ENCODE measurements around the gene CECR2.

The CECR2 gene

GRCh38 chr22:17489101-17489500 lies 119.8 kb downstream of the CECR2 start:
- Histone ChIP-seq H3K27me3 (ENCODE audit: control insufficient read depth in 2 of 2, insufficient read depth in 2 of 2, low read length in 2 of 2) (no peaks in the 10 kb centered on the region), H3K9me3 (ENCODE audit: control insufficient read depth in 2 of 2, low read length in 2 of 2) (no peaks in the 10 kb centered on the region), H3K36me3 (ENCODE audit: control insufficient read depth in 2 of 2, insufficient read depth in 2 of 2, low read length in 2 of 2) (no peaks in the 10 kb centered on the region), H3K27ac (ENCODE audit: low read depth in 2 of 2, low read length in 2 of 2) (no peak overlapping the region), H3K4me3 (ENCODE audit: low read length in 2 of 2) (no peak overlapping the region), H3K4me1 (ENCODE audit: control insufficient read depth in 2 of 2, insufficient read depth in 2 of 2, low read length in 2 of 2) (no peaks in the 10 kb centered on the region), H3K9ac (ENCODE audit: low read depth in 1 of 2, low read length in 2 of 2) (no peak overlapping the region)

GRCh38 chr22:17491090-17491640 lies 121.9 kb downstream of the CECR2 start:
- Histone ChIP-seq H3K9ac (ENCODE audit: low read depth in 1 of 2, low read length in 2 of 2) (no peak overlapping the region), H3K9me3 (ENCODE audit: control insufficient read depth in 2 of 2, low read length in 2 of 2) (no peaks in the 10 kb centered on the region), H3K27ac (ENCODE audit: low read depth in 2 of 2, low read length in 2 of 2) (no peak overlapping the region), H3K36me3 (ENCODE audit: control insufficient read depth in 2 of 2, insufficient read depth in 2 of 2, low read length in 2 of 2) (no peaks in the 10 kb centered on the region), H3K27me3 (ENCODE audit: control insufficient read depth in 2 of 2, insufficient read depth in 2 of 2, low read length in 2 of 2) (no peaks in the 10 kb centered on the region), H3K4me3 (ENCODE audit: low read length in 2 of 2) (no peak overlapping the region), H3K4me1 (ENCODE audit: control insufficient read depth in 2 of 2, insufficient read depth in 2 of 2, low read length in 2 of 2) (no peaks in the 10 kb centered on the region)

- Histone ChIP-seq H3K4me1 (ENCODE audit: control insufficient read depth in 2 of 2, insufficient read depth in 2 of 2, low read length in 2 of 2) (no peaks in the 10 kb centered on the region), H3K36me3 (ENCODE audit: control insufficient read depth in 2 of 2, insufficient read depth in 2 of 2, low read length in 2 of 2) (no peaks in the 10 kb centered on the region), H3K9me3 (ENCODE audit: control insufficient read depth in 2 of 2, low read length in 2 of 2) (no peaks in the 10 kb centered on the region), H3K27me3 (ENCODE audit: control insufficient read depth in 2 of 2, insufficient read depth in 2 of 2, low read length in 2 of 2) (no peaks in the 10 kb centered on the region), H3K4me3 (ENCODE audit: low read length in 2 of 2) (no peak overlapping the region), H3K9ac (ENCODE audit: low read depth in 1 of 2, low read length in 2 of 2) (no peak overlapping the region), H3K27ac (ENCODE audit: low read depth in 2 of 2, low read length in 2 of 2) (no peak overlapping the region)
Measured at GRCh38 chr22:17492247-17492646, 123.0 kb downstream of the CECR2 start.

- Histone ChIP-seq H3K4me1 (ENCODE audit: control insufficient read depth in 2 of 2, insufficient read depth in 2 of 2, low read length in 2 of 2) (no peaks in the 10 kb centered on the region), H3K27me3 (ENCODE audit: control insufficient read depth in 2 of 2, insufficient read depth in 2 of 2, low read length in 2 of 2) (no peaks in the 10 kb centered on the region), H3K4me3 (ENCODE audit: low read length in 2 of 2) (no peak overlapping the region), H3K9me3 (ENCODE audit: control insufficient read depth in 2 of 2, low read length in 2 of 2) (no peaks in the 10 kb centered on the region), H3K36me3 (ENCODE audit: control insufficient read depth in 2 of 2, insufficient read depth in 2 of 2, low read length in 2 of 2) (no peaks in the 10 kb centered on the region), H3K27ac (ENCODE audit: low read depth in 2 of 2, low read length in 2 of 2) (no peak overlapping the region), H3K9ac (ENCODE audit: low read depth in 1 of 2, low read length in 2 of 2) (no peak overlapping the region)
Measured at GRCh38 chr22:17493419-17493981, 124.2 kb downstream of the CECR2 start.

- no peaks in the 10 kb centered on the region for H3K9me3 ChIP-seq (ENCODE audit: control insufficient read depth in 2 of 2, low read length in 2 of 2)
- H3K27ac ChIP-seq (ENCODE audit: low read depth in 2 of 2, low read length in 2 of 2) = no peak overlapping the region
- H3K4me3 ChIP-seq (ENCODE audit: low read length in 2 of 2) = no peak overlapping the region
- H3K27me3 ChIP-seq (ENCODE audit: control insufficient read depth in 2 of 2, insufficient read depth in 2 of 2, low read length in 2 of 2) = no peaks in the 10 kb centered on the region
- H3K36me3 ChIP-seq (ENCODE audit: control insufficient read depth in 2 of 2, insufficient read depth in 2 of 2, low read length in 2 of 2) = no peaks in the 10 kb centered on the region
- no peaks in the 10 kb centered on the region for H3K4me1 ChIP-seq (ENCODE audit: control insufficient read depth in 2 of 2, insufficient read depth in 2 of 2, low read length in 2 of 2)
- no peak overlapping the region for H3K9ac ChIP-seq (ENCODE audit: low read depth in 1 of 2, low read length in 2 of 2)
Measured at GRCh38 chr22:17496841-17497240, 127.6 kb downstream of the CECR2 start.

- H3K9ac ChIP-seq (ENCODE audit: low read depth in 1 of 2, low read length in 2 of 2) = no peak overlapping the region
- no peaks in the 10 kb centered on the region for H3K36me3 ChIP-seq (ENCODE audit: control insufficient read depth in 2 of 2, insufficient read depth in 2 of 2, low read length in 2 of 2)
- no peaks in the 10 kb centered on the region for H3K4me1 ChIP-seq (ENCODE audit: control insufficient read depth in 2 of 2, insufficient read depth in 2 of 2, low read length in 2 of 2)
- no peak overlapping the region for H3K27ac ChIP-seq (ENCODE audit: low read depth in 2 of 2, low read length in 2 of 2)
- no peak overlapping the region for H3K4me3 ChIP-seq (ENCODE audit: low read length in 2 of 2)
- H3K27me3 ChIP-seq (ENCODE audit: control insufficient read depth in 2 of 2, insufficient read depth in 2 of 2, low read length in 2 of 2) = no peaks in the 10 kb centered on the region
- no peaks in the 10 kb centered on the region for H3K9me3 ChIP-seq (ENCODE audit: control insufficient read depth in 2 of 2, low read length in 2 of 2)
Measured at GRCh38 chr22:17501679-17502285, 132.5 kb downstream of the CECR2 start.

- H3K27ac ChIP-seq (ENCODE audit: low read depth in 2 of 2, low read length in 2 of 2) = no peak overlapping the region
- H3K4me1 ChIP-seq (ENCODE audit: control insufficient read depth in 2 of 2, insufficient read depth in 2 of 2, low read length in 2 of 2) = no peaks in the 10 kb centered on the region
- no peaks in the 10 kb centered on the region for H3K9me3 ChIP-seq (ENCODE audit: control insufficient read depth in 2 of 2, low read length in 2 of 2)
- H3K9ac ChIP-seq (ENCODE audit: low read depth in 1 of 2, low read length in 2 of 2) = no peak overlapping the region
- H3K36me3 ChIP-seq (ENCODE audit: control insufficient read depth in 2 of 2, insufficient read depth in 2 of 2, low read length in 2 of 2) = no peaks in the 10 kb centered on the region
- no peak overlapping the region for H3K4me3 ChIP-seq (ENCODE audit: low read length in 2 of 2)
- H3K27me3 ChIP-seq (ENCODE audit: control insufficient read depth in 2 of 2, insufficient read depth in 2 of 2, low read length in 2 of 2) = peaks cover 0 to 5% of the 10 kb centered on the region in 2 donors
Measured at GRCh38 chr22:17508110-17508509, 138.8 kb downstream of the CECR2 start.

GRCh38 chr22:17512960-17513359 lies 143.7 kb downstream of the CECR2 start:
- H3K9ac ChIP-seq (ENCODE audit: low read depth in 1 of 2, low read length in 2 of 2) = no peak overlapping the region
- no peaks in the 10 kb centered on the region for H3K9me3 ChIP-seq (ENCODE audit: control insufficient read depth in 2 of 2, low read length in 2 of 2)
- H3K27me3 ChIP-seq (ENCODE audit: control insufficient read depth in 2 of 2, insufficient read depth in 2 of 2, low read length in 2 of 2) = peaks cover 0 to 5% of the 10 kb centered on the region in 2 donors
- no peaks in the 10 kb centered on the region for H3K4me1 ChIP-seq (ENCODE audit: control insufficient read depth in 2 of 2, insufficient read depth in 2 of 2, low read length in 2 of 2)
- no peak overlapping the region for H3K4me3 ChIP-seq (ENCODE audit: low read length in 2 of 2)
- H3K36me3 ChIP-seq (ENCODE audit: control insufficient read depth in 2 of 2, insufficient read depth in 2 of 2, low read length in 2 of 2) = no peaks in the 10 kb centered on the region
- H3K27ac ChIP-seq (ENCODE audit: low read depth in 2 of 2, low read length in 2 of 2) = no peak overlapping the region

- H3K36me3 ChIP-seq (ENCODE audit: control insufficient read depth in 2 of 2, insufficient read depth in 2 of 2, low read length in 2 of 2) = no peaks in the 10 kb centered on the region
- no peaks in the 10 kb centered on the region for H3K9me3 ChIP-seq (ENCODE audit: control insufficient read depth in 2 of 2, low read length in 2 of 2)
- no peak overlapping the region for H3K9ac ChIP-seq (ENCODE audit: low read depth in 1 of 2, low read length in 2 of 2)
- no peak overlapping the region for H3K4me3 ChIP-seq (ENCODE audit: low read length in 2 of 2)
- H3K27ac ChIP-seq (ENCODE audit: low read depth in 2 of 2, low read length in 2 of 2) = no peak overlapping the region
- no peaks in the 10 kb centered on the region for H3K4me1 ChIP-seq (ENCODE audit: control insufficient read depth in 2 of 2, insufficient read depth in 2 of 2, low read length in 2 of 2)
- H3K27me3 ChIP-seq (ENCODE audit: control insufficient read depth in 2 of 2, insufficient read depth in 2 of 2, low read length in 2 of 2) = no peaks in the 10 kb centered on the region
Measured at GRCh38 chr22:17513612-17514011, 144.4 kb downstream of the CECR2 start.

GRCh38 chr22:17514084-17514483 lies 144.8 kb downstream of the CECR2 start:
- H3K9me3 ChIP-seq (ENCODE audit: control insufficient read depth in 2 of 2, low read length in 2 of 2) = no peaks in the 10 kb centered on the region
- H3K4me3 ChIP-seq (ENCODE audit: low read length in 2 of 2) = no peak overlapping the region
- no peaks in the 10 kb centered on the region for H3K4me1 ChIP-seq (ENCODE audit: control insufficient read depth in 2 of 2, insufficient read depth in 2 of 2, low read length in 2 of 2)
- H3K9ac ChIP-seq (ENCODE audit: low read depth in 1 of 2, low read length in 2 of 2) = no peak overlapping the region
- no peaks in the 10 kb centered on the region for H3K36me3 ChIP-seq (ENCODE audit: control insufficient read depth in 2 of 2, insufficient read depth in 2 of 2, low read length in 2 of 2)
- H3K27me3 ChIP-seq (ENCODE audit: control insufficient read depth in 2 of 2, insufficient read depth in 2 of 2, low read length in 2 of 2) = no peaks in the 10 kb centered on the region
- H3K27ac ChIP-seq (ENCODE audit: low read depth in 2 of 2, low read length in 2 of 2) = no peak overlapping the region
